ENCODE results near the gene CD34. TPM values are rescaled to one million over a fixed set of nuclear protein-coding genes. Genes with fewer than 3 reads are reported as not detected.

CD34 gene
- total and polyA plus RNA-seq, 7 experiments from 2014 or later, result 0.02 to 3.4 (median 0.39) TPM; not detected in 3

DNA sequence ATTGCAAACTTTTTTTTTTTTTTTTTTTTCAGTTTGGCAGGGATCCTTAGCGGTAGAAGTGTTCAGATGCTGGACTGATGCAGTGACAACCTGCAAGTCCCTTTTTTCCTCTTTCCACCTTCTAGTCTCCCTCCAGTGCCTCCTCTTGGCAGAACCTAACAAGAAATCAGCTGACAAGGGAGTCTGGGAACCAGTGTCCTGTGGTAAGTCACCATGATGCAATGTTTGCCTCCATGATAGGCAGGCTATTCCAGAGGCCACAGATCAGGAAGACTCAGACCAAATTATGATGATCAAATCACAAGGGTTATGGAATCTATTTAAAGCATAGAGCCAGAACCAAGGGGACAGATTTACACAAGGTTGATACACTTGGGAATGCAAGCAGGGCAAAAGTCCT, 3.0 kb upstream of the CD34 start:
- ChIA-PET CTCF (no interaction called here), POLR2A (no interaction called here)
- Mint-ChIP-seq H3K9me3 (no peaks in the 10 kb centered on the region), H3K36me3 (peaks cover 0 to 5% (median 0%) of the 10 kb centered on the region in 5 donors), H3K27ac (no peak overlapping the region), H3K4me1 (peaks cover 8 to 23% (median 19%) of the 10 kb centered on the region in 7 donors), H3K4me3 (no peak overlapping the region), H3K27me3 (peaks cover 46 to 73% (median 66%) of the 10 kb centered on the region in 5 donors)
- no peaks in the 10 kb centered on the region for H3K27me3 ChIP-seq (ENCODE audit: control insufficient read depth in 2 of 2, insufficient read depth in 2 of 2, low read length in 2 of 2)
- ATAC-seq (no peak), DNase-seq (no peak)
- H3K4me3 ChIP-seq (ENCODE audit: low read length), result no peak overlapping the region
- no peaks in the 10 kb centered on the region for H3K9me3 ChIP-seq (ENCODE audit: control insufficient read depth in 2 of 3, low read length in 3 of 3)
- H3K27ac ChIP-seq (ENCODE audit: low read depth, low read length), result no peak overlapping the region
- peaks cover 0 to 4% of the 10 kb centered on the region in 2 donors for H3K4me1 ChIP-seq (ENCODE audit: control insufficient read depth in 2 of 2, insufficient read depth in 2 of 2, low read length in 2 of 2)
- no peaks in the 10 kb centered on the region for H3K36me3 ChIP-seq (ENCODE audit: control insufficient read depth in 2 of 3, insufficient read depth in 3 of 3, low read length in 3 of 3)
- intact Hi-C loops (cut with micrococcal nuclease), result no loop called here

DNA sequence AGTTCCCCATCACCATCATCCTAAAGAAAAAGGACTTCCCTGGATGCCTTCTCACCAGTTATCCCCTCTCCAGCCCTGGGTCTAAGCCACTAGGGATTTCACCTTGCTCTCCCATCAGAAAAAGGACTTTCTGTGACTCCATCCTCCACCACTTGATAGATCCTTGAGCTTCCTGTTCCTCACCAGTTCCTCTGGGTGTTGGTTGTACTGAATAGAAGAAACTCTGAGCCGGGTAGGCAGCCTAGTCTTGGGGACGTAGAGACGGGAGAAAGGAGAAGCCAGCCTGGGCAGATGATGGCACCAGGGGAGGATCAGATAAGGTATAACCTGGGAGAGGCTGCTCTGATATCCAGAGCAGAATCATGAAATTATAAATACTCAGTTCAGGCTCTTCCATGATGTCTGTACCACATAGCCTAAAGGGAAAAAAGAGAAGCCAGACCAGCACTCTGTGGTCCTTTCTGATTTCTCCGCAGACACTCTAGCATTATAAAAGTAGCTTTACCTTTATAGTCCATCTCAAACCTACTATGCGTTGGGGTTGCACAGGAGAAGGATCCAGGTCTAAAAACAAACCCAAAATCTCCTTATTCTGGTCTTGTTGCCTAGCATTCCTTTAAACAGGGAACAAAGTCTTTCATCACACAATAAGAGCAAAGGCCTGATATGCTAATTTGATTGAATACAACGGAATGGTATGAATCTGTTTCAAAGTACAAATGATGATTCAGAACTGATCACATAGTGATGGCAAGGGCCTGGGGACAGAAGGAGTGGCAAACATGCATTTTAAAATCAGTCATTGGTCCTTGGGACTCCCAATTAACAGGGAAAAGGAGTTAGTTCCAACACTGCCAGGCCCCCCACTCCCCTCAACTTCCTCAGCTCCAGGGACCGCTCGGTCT, 1.2 kb upstream of the CD34 start:
- H3K4me3 Mint-ChIP-seq, result peak overlapping the region; percentile 15 to 71 (median 54)
- H3K27ac Mint-ChIP-seq, result no peak overlapping the region
- no peaks in the 10 kb centered on the region for H3K9me3 Mint-ChIP-seq

DNA sequence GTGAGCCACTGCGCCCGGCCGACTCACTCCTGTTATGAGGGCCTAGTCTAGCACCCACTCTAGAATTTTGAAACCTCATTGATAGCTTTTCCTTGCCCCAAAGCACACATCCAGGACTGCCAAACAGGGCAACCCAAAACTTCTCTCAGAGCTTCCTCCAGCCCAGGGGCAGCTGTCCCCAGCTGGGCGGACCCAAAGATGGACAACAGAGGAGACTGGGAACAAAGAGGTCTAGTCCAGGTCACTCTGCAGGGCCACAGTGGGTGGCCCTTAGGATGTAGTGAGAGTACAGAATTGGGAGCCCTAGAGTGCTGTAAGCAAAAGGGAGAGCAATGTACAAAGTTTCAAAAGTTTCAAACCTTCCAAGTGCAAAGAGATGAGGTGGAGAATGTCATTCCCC, 1.2 kb downstream of the CD34 start:
- intact Hi-C loops (cut with micrococcal nuclease), result no loop called here
- no peak overlapping the region for H3K27ac ChIP-seq (ENCODE audit: low read depth, low read length)
- H3K4me3 Mint-ChIP-seq, result peak overlapping the region in 8 of 10 donors; percentile 6 to 71 (median 46)
- H3K4me1 ChIP-seq (ENCODE audit: control insufficient read depth in 2 of 2, insufficient read depth in 2 of 2, low read length in 2 of 2), result peaks cover 0 to 4% of the 10 kb centered on the region in 2 donors
- H3K9me3 Mint-ChIP-seq, result no peaks in the 10 kb centered on the region
- peaks cover 8 to 23% (median 19%) of the 10 kb centered on the region in 7 donors for H3K4me1 Mint-ChIP-seq
- peaks cover 0 to 5% (median 0%) of the 10 kb centered on the region in 5 donors for H3K36me3 Mint-ChIP-seq
- no peaks in the 10 kb centered on the region for H3K9me3 ChIP-seq (ENCODE audit: control insufficient read depth in 2 of 3, low read length in 3 of 3)
- ChIA-PET POLR2A (no interaction called here), CTCF (interaction anchor here (1.2 kb wide), 1 partner anchor 24 kb away, joined by 4 read pairs; no protein-coding TSS in a partner anchor)
- peaks cover 53 to 70% (median 60%) of the 10 kb centered on the region in 5 donors for H3K27me3 Mint-ChIP-seq
- H3K4me3 ChIP-seq (ENCODE audit: low read length), result no peak overlapping the region
- ATAC-seq (no peak), DNase-seq (no peak)
- H3K36me3 ChIP-seq (ENCODE audit: control insufficient read depth in 2 of 3, insufficient read depth in 3 of 3, low read length in 3 of 3), result no peaks in the 10 kb centered on the region
- H3K27ac Mint-ChIP-seq, result no peak overlapping the region
- H3K27me3 ChIP-seq (ENCODE audit: control insufficient read depth in 2 of 2, insufficient read depth in 2 of 2, low read length in 2 of 2), result no peaks in the 10 kb centered on the region

More for the DNA sequence above, 1.2 kb upstream of the CD34 start:
- Mint-ChIP-seq H3K4me1 (peaks cover 8 to 23% (median 19%) of the 10 kb centered on the region in 7 donors), H3K27me3 (peaks cover 56 to 78% (median 67%) of the 10 kb centered on the region in 5 donors), H3K36me3 (peaks cover 0 to 5% (median 0%) of the 10 kb centered on the region in 5 donors)
- CTCF ChIA-PET, result interaction anchor here (1.1 kb wide), 1 partner anchor 26 kb away, joined by 3 read pairs; no protein-coding TSS in a partner anchor
- Histone ChIP-seq H3K9me3 (ENCODE audit: control insufficient read depth in 2 of 3, low read length in 3 of 3) (no peaks in the 10 kb centered on the region), H3K4me1 (ENCODE audit: control insufficient read depth in 2 of 2, insufficient read depth in 2 of 2, low read length in 2 of 2) (peaks cover 0 to 4% of the 10 kb centered on the region in 2 donors), H3K4me3 (ENCODE audit: low read length) (no peak overlapping the region), H3K36me3 (ENCODE audit: control insufficient read depth in 2 of 3, insufficient read depth in 3 of 3, low read length in 3 of 3) (no peaks in the 10 kb centered on the region), H3K27me3 (ENCODE audit: control insufficient read depth in 2 of 2, insufficient read depth in 2 of 2, low read length in 2 of 2) (no peaks in the 10 kb centered on the region), H3K27ac (ENCODE audit: low read depth, low read length) (no peak overlapping the region)
- no peak for DNase-seq
- ATAC-seq, result no peak
- intact Hi-C loops (cut with micrococcal nuclease), result no loop called here
- POLR2A ChIA-PET, result no interaction called here

DNA sequence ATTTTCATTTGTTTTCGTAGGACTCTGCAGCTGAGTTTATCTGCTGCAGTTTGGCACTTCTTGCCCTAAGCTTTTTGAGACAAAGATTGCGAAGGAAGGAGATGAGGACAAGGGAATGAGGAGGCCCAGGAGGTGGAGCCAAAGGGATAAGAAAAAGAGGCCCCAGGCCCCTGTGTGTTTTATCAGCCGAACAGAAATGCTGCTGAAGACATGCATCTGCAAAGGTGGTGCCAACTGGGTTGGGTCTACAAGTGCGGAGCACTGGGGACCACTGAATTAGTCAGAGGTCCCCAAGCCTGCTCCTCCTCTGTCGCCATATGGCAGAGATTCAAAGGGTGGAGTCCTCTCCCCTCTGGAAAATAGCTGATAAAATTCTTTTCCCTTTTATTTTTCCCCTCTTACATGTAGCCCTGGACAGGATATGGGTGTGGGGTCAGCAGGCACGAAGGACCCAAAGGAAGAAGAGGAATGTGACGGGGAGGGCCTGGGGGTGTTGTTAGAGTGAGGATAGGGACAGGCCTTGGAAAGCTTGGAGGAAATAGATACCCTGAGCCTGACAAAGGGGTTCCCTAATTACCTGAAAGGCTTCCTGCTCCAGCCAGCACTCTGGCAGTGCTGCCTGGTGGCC, 2.7 kb downstream of the CD34 start:
- Mint-ChIP-seq H3K36me3 (peaks cover 0 to 5% (median 0%) of the 10 kb centered on the region in 5 donors), H3K4me1 (peaks cover 8 to 24% (median 20%) of the 10 kb centered on the region in 7 donors), H3K27me3 (peaks cover 44 to 58% (median 50%) of the 10 kb centered on the region in 5 donors), H3K4me3 (no peak overlapping the region), H3K9me3 (no peaks in the 10 kb centered on the region), H3K27ac (no peak overlapping the region)
- CTCF ChIA-PET, result no interaction called here
- Histone ChIP-seq H3K27ac (ENCODE audit: low read depth, low read length) (no peak overlapping the region), H3K36me3 (ENCODE audit: control insufficient read depth in 2 of 3, insufficient read depth in 3 of 3, low read length in 3 of 3) (no peaks in the 10 kb centered on the region), H3K27me3 (ENCODE audit: control insufficient read depth in 2 of 2, insufficient read depth in 2 of 2, low read length in 2 of 2) (no peaks in the 10 kb centered on the region), H3K4me1 (ENCODE audit: control insufficient read depth in 2 of 2, insufficient read depth in 2 of 2, low read length in 2 of 2) (peaks cover 0 to 4% of the 10 kb centered on the region in 2 donors), H3K4me3 (ENCODE audit: low read length) (no peak overlapping the region), H3K9me3 (ENCODE audit: control insufficient read depth in 2 of 3, low read length in 3 of 3) (no peaks in the 10 kb centered on the region)
- intact Hi-C loops (cut with micrococcal nuclease), result no loop called here
- no peak for DNase-seq
- no peak for ATAC-seq
- POLR2A ChIA-PET, result interaction anchor here (1.1 kb wide), 1 partner anchor 11 kb away, joined by 3 read pairs; no protein-coding TSS in a partner anchor

DNA sequence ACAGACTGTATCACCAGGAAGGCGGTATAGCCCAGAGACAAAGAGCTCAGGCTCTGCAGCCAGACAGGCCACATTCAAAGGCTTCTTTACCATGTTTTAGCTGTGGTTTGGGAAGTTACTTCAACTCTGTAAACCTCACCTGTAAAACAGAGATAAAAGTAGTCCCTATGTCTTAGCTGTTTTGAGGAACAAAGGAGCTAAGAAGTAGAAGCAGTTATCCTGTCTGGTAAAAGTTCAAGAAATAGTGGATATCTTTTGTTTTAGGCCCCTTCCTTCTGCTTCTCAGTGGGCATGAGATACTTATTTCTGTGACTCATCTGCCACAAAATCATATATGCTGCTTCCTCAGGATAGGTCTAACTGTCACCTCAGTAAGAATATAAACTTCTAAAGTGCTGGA, 6.5 kb downstream of the CD34 start:
- Mint-ChIP-seq H3K27ac (peak overlapping the region in 1 of 9 donors; percentile 24), H3K36me3 (no peaks in the 10 kb centered on the region), H3K9me3 (no peaks in the 10 kb centered on the region), H3K4me3 (no peak overlapping the region), H3K27me3 (peaks cover 12 to 20% (median 15%) of the 10 kb centered on the region in 5 donors), H3K4me1 (peaks cover 0 to 25% (median 0%) of the 10 kb centered on the region in 7 donors)
- DNase-seq (no peak), ATAC-seq (no peak)
- intact Hi-C loops (cut with micrococcal nuclease), result no loop called here
- ChIA-PET POLR2A (no interaction called here), CTCF (no interaction called here)
- no peaks in the 10 kb centered on the region for H3K36me3 ChIP-seq (ENCODE audit: control insufficient read depth in 2 of 3, insufficient read depth in 3 of 3, low read length in 3 of 3)
- H3K27ac ChIP-seq (ENCODE audit: low read depth, low read length), result no peak overlapping the region
- no peak overlapping the region for H3K4me3 ChIP-seq (ENCODE audit: low read length)
- H3K4me1 ChIP-seq (ENCODE audit: control insufficient read depth in 2 of 2, insufficient read depth in 2 of 2, low read length in 2 of 2), result no peaks in the 10 kb centered on the region
- no peaks in the 10 kb centered on the region for H3K27me3 ChIP-seq (ENCODE audit: control insufficient read depth in 2 of 2, insufficient read depth in 2 of 2, low read length in 2 of 2)
- no peaks in the 10 kb centered on the region for H3K9me3 ChIP-seq (ENCODE audit: control insufficient read depth in 2 of 3, low read length in 3 of 3)

DNA sequence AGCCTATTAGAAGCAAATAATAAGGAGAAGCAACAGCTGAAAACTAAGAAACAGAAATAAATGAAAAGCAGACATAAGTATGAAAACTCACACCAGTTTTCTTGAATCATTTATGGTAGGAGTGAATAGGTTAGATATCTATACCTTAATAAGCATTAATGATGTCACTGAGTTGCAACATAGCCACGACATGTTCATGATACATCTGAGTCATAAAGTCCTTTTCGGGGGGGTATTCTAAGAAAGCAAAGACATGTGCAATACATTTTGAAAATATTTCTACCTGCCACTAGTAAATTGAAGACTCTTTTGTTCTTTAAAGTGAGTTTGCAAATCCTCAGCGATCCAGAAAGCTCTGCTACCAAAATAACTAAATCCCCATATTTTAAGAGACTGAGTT, 7.2 kb downstream of the CD34 start:
- Histone ChIP-seq H3K4me1 (ENCODE audit: control insufficient read depth in 2 of 2, insufficient read depth in 2 of 2, low read length in 2 of 2) (no peaks in the 10 kb centered on the region), H3K36me3 (ENCODE audit: control insufficient read depth in 2 of 3, insufficient read depth in 3 of 3, low read length in 3 of 3) (no peaks in the 10 kb centered on the region), H3K4me3 (ENCODE audit: low read length) (no peak overlapping the region), H3K9me3 (ENCODE audit: control insufficient read depth in 2 of 3, low read length in 3 of 3) (no peaks in the 10 kb centered on the region), H3K27me3 (ENCODE audit: control insufficient read depth in 2 of 2, insufficient read depth in 2 of 2, low read length in 2 of 2) (no peaks in the 10 kb centered on the region), H3K27ac (ENCODE audit: low read depth, low read length) (no peak overlapping the region)
- no peak overlapping the region for H3K4me3 Mint-ChIP-seq
- peak overlapping the region in 1 of 9 donors; percentile 24 for H3K27ac Mint-ChIP-seq
- peaks cover 8 to 13% (median 9%) of the 10 kb centered on the region in 5 donors for H3K27me3 Mint-ChIP-seq
- CTCF ChIA-PET, result interaction anchor here (0.6 kb wide), 1 partner anchor 33 kb away, joined by 3 read pairs; no protein-coding TSS in a partner anchor
- no peaks in the 10 kb centered on the region for H3K9me3 Mint-ChIP-seq
- intact Hi-C loops (cut with micrococcal nuclease), result no loop called here
- DNase-seq, result no peak
- no peak for ATAC-seq
- H3K36me3 Mint-ChIP-seq, result no peaks in the 10 kb centered on the region
- peaks cover 0 to 25% (median 0%) of the 10 kb centered on the region in 7 donors for H3K4me1 Mint-ChIP-seq
- POLR2A ChIA-PET, result no interaction called here
